Cerebellar nuclear complex (tissue), 1 donor: ENCODE data around the gene FBXL16.
"Not testable (repeated sequence)": the region's sequence is repeated elsewhere in the genome, so short reads cannot be mapped to it uniquely, and the experiment has no call there.

Experiments
- DNase-seq, 2 experiments: peaks; one replicate each; lab custom pipeline; 2025; lab: John Stamatoyannopoulos, UW

The FBXL16 gene

DNA sequence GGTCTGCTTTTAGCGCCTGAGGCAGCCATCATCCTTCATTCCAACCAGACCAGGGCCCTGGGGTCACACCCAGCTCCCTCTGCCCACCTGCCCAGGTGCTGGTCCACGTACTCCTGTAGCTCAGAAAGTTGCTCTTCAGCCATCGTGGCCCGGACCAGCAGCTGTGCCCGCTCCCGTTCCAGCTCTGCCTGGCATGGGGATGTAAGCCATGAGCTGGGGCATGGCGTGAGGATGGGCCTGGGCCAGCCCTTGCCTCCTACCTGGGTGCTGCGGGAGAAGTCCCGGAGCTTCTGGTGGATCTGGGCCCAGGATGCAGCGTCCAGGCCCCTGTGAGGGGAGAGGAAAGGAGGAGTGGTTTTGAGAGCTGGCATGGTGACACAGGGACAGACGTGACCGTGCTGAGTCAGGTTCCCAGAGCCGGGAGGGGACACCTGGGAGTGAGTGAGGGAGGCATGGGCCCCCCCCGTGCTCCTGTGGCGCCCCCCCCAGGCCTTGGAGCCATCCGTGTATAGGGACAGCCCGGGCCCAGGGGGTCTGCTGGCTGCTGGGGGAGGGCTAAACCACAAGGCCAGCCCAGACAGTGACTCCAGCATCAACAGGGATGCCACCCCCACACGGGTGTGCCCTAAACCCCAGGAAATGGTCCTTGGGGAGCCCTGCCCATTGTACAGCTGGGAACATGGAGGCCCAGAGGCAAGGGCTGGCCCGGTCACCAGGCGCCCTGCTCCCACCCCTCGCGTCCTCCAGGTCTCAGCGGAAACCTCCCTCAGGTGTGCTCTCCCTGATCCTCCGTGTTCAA, 17.4 kb upstream of the FBXL16 start:
- no peak for DNase-seq

DNA sequence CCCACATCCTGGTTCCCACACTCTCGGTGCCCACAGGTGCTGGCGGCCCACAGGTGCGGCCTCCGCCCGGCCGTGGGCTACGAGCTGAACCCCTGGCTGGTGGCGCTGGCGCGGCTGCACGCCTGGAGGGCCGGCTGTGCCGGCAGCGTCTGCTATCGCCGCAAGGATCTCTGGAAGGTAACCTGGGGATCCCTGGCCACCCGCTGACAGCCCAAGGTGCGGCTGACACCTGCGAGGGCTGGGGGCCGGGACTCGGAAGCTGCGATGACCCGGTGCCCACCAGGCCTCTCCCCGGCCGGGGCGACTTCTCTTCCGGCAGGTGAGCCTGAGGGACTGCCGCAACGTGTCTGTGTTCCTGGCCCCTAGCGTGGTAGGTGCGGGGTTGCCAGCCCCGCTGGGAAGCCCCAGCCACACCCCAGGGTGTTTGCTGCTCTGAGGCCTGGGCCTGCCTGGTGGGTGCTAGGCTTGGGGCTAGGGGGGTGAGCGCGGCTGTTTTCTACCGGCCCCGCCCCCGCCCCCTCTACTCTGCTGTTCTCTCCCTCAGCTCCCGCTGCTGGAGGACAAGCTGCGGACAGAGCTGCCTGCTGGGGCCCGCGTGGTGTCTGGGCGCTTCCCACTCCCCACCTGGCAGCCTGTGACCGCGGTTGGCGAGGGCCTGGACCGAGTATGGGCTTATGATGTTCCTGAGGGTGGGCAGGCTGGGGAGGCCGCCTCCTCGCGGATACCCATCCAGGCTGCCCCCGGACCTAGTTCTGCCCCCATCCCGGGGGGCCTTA, 16.4 kb upstream of the FBXL16 start:
- DNase-seq: no peak

DNA sequence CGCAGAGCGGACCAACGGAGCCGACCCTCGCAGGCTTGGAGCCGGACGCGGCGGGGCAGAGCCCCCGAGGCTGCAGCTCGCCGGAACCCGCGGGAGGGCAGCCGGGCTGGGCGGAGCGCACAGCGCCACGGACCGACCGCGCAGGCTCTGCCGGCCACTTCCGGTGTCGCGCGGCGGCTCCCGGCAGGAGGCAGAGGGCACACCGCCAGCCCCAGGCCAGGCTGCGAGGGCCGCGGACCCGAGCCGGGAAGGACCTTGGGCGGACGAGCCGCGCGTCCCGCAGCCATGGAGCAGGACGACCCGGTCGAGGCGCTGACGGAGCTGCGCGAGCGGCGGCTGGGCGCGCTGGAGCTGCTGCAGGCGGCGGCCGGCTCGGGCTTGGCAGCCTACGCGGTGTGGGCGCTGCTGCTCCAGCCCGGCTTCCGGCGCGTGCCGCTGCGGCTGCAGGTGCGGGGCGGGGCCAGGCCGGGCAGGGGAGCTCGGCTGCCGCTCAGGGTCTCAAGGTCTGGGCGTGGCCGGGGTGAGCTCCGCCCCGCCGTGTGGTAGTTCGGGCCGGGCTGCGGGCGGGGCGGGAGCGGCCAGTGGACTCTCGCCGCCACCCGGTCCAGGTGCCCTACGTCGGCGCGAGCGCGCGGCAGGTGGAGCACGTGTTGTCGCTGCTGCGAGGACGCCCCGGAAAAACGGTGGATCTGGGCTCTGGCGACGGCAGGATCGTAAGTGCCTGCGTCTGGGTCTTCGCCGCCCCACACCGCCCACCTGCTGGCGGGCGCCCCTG, 15.6 kb upstream of the FBXL16 start, which contains the start of gene ANTKMT:
ANTKMT (plus strand) TSS at position 157 of the 775 bp plus-strand sequence; CDS start at position 286, 129 bp downstream.
- DNase-seq: no peak

DNA sequence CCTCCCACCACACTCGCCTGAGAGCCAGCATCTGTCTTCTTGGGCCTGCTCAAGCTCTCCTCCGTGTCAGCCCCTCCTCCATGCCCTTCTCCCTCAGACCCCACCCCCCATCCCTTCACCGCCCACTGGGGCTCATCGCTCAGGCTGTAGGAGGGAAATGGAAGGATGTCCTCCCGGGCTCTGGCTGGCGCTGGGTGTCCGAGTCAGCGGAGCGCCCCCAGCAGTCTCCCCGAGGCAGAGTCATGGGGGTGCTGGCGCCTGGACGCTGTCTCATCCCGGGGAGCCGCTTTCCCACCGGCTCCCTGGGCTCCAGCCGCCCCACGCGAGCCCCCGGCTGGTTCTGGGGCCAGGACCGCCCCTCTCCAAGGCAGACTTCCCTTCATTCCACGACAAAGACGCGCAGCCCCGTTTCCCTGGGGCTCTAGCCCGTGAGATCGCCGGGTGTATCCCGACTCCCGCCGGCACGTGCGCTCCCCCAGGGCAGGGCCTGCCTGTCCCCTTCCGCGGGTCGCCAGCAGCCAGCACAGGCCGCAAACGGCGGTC, 14.9 kb upstream of the FBXL16 start:
- no peak for DNase-seq

DNA sequence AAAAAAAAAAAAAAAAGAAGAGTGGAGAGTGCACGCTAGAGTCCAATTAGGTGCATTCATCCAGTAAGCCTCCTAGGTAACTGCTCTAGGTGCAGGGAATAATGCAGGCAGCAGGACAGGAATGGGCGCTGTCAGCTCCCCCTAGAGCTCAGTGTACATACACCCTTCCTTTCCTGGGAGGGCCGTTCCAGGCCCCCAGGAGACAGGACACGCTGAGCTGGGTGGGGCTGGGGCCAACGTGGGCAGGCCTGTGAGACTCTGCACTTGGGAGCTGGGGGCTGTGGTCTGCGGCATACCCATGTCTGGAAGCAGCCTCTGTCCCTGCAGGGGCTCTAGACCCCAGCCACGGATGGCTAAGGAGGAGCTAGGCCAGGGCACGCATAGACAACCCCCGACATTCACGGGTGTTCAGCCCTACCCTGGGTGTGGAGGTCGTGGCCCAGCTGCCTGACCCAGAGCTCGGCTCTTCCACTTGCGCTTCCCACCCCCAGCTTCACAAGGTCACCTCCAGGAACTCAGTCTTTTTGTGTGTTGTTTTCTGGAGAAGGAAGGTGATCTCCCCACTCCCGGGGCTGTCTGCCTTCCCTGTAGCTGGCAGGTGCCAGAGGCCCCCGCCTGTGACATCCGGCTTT, 14.3 kb upstream of the FBXL16 start:
- DNase-seq: no peak

DNA sequence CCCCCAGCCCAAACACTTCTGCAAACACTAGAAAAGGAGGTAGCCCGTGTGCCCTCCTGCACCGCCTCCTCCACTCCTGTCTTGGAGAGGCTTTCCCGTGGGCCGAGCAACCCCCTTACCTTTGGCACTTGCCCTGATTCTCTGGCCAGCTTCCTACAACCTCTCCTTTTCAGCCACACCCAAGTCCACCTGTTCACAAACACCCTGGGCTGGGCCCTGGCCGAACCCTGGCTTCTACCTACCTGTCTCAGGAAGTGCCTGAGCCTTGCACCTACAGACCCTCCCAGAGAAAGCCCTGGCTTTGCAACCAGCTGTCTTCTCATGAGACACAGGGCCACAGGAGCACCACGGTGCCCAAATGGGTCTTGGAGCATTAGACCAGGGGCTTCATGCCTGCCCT, 13.3 kb upstream of the FBXL16 start:
- no peak for DNase-seq

DNA sequence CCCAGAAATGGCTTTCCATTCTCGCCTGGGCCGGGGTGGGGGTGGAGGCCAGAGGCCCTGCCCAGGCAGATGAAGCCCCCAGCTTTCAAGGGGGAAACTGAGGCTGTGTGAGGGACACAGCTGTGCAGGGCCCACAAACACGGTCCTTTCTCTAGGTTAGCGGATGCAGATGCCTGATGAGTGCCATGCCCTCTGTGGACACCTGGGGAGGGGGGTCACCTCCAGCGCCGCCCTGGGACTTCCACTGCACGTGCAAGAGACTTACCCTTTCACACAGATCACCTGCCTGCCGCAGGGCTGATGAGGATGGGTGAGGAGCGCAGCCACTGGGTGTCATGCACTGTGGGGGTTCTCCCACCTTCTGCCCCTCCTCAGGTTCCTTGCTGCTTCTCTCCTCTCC, 12.8 kb upstream of the FBXL16 start:
- no peak for DNase-seq

DNA sequence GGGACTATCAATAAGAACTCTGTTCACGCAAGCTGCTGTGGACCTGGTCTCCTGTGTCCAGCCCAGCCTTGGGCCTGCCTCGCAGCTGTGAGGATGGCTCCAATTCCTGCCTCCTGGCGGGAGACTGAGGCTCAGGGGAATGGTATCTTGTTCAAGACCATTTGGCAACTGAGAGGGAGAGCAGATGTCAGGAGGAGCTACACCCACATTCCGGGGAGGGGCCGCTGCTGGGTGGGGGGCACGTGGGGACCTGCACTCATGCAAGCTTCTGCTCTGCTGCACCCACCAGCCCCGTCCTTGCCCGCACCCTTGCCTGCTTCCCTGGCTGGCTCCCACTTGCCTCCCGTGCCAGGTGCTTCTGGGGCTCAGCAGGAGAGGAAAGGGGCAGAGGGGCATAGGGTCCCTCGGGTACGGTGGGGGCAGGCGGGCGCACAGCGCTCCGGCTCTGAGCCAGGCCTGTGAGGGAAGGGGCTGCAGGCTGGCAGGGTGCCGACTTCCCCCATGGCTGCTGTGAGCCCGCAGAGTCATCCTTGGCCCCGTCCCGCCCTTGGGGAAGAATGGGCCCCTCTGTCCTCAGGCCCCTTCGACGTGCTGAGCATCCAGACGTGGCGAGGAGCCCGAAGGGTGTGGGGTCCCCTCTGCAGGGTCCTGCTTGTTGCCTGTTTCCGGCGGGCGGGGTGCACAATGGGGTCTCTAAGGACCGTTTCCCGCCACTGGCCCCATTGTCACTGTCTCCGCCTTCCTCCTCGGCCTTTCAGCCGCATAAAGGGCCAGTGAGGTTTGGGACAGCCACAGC, 12.0 kb upstream of the FBXL16 start:
- DNase-seq: no peak

DNA sequence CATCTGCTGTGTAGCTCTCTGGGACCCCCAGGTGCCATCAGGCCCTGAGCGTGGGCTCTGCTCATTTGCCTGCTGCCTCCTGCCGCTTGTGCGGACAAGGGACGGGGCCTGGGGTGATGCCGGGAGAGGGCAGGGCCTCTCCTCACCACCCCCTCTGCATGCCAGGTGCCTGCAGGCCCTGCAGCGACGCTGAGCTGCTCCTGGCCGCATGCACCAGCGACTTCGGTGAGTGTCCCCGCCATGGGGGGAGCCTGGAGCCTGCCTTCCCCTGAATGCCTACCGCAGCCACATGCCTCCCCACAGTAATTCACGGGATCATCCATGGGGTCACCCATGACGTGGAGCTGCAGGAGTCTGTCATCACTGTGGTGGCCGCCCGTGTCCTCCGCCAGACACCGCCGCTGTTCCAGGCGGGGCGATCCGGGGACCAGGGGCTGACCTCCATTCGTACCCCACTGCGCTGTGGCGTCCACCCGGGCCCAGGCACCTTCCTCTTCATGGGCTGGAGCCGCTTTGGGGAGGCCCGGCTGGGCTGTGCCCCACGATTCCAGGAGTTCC, 11.2 kb upstream of the FBXL16 start:
- no peak for DNase-seq

DNA sequence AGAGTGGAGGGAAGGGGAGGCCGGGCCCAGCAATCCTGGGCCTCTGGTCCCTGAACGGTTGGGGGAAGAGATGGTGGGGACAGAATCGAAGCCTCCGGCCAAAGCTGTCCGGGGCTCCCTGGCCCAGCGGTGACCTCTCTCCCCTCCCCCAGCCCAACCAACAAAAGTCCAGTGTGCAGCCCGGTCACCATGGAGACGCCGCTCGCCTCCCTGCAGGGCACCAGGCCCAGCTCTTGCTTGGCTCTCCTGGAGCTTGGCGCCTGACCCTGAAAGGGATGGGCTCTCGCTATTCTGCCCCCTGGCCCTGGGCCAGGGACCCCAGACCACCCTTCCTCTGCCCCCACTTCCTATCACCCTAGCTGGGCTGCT, 10.6 kb upstream of the FBXL16 start:
- DNase-seq: no peak

DNA sequence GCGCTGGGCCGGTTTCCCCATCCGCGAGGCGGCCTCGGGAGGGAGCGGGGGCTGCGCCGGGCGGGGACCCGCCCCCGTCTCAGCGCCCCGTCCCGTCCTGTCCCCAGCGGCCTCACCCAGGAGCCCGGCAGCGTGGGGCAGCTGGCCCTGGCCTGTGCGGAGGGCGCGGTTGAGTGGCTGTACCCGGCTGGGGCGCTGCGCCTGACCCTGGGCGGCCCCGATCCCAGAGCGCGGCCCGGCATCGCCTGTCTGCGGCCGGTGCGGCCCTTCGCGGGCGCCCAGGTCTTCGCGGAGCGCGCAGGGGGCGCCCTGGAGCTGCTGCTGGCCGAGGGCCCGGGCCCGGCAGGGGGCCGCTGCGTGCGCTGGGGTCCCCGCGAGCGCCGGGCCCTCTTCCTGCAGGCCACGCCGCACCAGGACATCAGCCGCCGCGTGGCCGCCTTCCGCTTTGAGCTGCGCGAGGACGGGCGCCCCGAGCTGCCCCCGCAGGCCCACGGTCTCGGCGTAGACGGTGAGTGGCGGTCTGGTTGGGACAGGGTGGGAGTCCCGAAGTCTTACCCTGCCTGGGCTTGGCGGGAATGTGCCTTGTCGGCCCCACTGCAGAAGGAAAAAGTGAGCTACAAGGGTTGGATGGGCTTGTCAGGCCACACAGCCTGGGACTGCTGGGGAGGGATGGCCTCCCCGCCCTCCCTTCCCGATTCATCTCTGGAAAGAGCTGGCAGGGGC, 10.0 kb upstream of the FBXL16 start:
- no peak for DNase-seq

DNA sequence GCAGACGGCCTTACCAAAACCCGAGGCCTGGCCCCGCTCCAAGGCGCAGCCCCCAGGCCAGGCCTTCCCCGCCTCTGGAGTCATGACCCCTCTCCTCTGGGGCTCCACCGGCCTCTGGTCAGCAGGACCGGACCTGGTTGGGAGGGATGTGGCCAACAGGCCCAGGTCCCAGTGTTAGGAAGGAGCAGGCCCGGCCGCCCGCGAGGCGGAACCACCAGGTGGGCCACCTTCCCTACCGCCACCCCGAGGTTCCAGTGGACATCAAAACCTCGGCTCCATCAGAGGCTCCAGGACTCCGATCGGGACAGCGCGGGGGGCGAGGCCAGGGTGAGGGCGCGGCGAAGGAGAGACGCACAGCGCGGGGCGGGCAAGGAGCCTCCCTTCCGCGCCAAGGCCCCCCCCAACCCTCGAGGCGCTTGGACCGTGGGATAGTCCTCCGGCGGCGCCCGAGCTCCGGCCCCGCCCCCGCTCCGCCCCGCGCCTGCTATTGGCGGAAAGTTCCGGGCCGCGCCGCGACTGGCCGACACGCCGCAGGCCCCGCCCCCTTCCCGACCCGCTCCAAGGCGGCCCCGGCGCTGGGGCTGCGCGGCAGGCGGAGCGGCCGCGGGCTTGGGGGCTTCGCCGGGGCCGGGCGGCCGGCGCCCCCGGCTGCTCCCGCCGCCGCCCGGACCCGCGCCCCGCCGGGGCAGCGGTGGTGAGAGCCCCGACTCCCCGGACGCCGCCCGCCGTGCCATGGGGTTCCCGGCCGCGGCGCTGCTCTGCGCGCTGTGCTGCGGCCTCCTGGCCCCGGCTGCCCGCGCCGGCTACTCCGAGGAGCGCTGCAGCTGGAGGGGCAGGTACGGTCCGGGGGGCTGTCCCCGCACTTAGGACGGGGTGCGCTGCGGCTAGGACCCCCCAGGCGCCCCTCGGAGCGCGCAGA, 9.2 kb upstream of the FBXL16 start, which contains the start of gene METRN:
METRN (plus strand) TSS at position 561 of the 919 bp plus-strand sequence; CDS start at position 733, 172 bp downstream.
- no peak for DNase-seq

DNA sequence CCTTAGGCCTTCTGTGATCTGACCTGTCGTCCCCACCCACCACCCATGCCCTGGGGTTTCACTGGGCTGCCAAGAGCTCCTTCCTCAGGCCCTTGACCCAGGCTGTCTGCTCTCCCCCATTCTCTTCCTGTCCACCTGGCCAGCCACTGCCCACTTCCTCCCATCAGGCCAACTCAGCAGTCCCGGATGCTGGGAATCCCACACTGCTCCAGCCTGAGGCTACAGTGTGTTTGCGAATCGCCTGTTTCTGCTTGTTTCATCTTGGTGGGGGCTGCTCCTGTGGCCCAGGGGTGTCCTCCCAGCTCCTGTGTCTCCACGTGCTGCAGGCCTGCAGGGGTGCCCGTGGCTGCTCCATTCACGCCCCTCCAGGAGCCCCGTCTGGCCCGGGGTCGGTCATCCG, 8.5 kb upstream of the FBXL16 start:
- DNase-seq: no peak

DNA sequence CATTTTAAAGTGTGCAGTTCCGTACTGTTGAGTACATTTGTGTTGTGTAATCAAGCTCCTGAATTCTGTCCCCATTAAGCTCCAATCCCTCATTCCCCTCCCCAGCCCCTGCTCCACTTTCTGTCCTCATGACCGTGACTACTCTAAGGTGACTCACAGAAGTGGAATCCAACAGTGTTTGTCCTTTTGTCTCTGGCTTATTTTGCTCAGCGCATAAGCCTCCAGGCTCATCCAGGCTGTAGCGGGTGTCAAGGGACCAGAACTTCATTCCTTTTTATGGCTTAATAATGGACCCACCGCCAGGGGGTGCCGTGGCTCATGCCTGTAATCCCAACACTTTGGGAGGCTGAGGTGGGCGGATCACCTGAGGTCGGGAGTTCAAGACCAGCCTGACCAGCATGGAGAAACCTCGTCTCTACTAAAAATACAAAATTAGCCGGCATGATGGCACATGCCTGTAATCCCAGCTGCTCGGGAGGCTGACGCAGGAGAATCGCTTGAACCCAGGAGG, 7.2 kb upstream of the FBXL16 start:
- DNase-seq: not testable (repeated sequence)

DNA sequence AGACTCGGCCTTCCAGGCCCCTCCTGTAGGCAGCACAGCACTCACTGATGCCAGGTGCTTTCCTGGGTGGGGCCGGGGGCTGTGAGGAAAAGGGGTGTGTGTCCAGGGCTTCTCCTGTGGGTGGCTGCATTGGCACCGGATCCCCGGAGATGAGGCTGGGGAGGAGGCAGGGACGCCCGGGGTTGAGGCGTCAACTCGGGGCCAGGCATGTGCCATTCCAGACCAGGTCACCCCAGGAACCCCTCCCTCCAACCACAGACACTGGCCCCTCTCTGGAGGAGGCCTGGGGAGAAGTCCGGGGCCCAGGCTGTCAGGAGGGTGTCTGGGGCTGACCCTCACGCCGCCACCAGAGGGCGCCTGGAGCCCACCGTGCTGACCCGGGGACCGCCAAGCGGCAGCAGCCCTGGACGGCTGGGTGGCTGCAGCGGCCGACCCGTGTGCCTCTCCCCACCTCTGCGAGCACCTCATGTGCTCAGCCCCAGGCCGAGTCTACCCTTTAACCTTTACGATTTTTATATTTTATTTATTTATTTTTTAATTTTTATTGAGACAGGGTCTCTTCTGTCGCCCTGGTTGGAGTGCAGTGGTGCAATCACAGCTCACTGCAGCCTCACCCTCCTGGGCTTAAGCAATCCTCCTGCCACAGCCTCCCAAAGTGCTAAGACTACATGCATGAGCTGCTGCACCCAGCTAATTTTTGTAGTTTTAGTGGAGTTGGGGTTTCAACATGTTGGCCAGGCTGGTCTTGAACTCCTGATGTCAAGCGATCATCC, 6.1 kb upstream of the FBXL16 start:
- no peak for DNase-seq

DNA sequence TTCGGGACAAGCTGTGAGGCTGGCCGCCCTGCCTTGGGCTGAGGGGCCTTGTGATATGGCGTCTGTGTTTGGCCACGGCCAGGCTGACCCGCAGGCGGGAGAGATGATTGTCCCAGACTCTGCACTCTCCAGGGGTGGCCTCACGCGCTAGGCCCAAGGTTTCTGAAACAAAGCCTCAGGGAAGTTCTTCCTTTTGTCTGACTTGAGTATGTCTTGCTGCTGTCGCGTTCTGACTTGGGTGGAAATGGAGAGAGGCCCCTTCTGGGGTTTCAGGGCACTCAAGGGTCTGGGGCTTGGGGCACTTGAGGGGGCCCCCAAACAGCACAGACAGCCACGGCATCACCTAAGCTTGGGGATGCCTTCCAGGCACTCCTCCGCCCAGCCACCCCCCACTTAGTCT, 5.5 kb upstream of the FBXL16 start:
- DNase-seq: no peak

DNA sequence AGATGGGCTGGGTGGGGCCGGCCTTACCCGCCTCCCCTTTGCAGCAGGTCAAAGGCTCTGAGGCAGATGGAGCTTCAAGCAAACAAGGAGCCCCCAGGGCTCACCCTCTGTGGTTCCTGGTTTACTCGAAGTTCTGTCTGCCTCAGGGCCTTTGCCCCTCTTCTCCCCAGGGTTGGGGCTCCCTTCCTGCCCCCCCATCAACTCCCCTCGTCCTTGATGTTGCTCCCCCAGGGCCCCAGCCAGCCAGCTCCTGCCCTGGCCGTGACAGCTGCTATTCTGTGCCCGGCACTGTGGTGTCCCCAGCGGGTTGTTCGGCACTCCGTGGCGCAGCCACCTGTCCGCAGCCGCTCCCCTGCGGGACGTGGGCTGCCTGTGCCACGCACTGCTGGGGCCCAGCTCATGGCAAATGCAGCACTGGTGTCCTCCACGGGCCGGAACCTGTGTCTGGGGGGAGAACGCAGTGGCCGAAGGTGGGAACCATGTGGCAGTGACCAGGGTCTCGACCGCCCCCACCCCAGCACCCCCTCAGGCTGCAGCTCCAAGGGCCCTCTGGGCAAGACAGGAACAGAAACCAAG, 5.0 kb upstream of the FBXL16 start:
- no peak for DNase-seq
